ENCODE measurements around the gene C21orf58.

Gene C21orf58

GRCh38 chr21:46316708-46317324 is 6.9 kb downstream of the C21orf58 start:
- no peaks in the 10 kb centered on the region for H3K27me3 ChIP-seq (ENCODE audit: insufficient read depth, low read length)
- H2AFZ ChIP-seq (ENCODE audit: low read length): no peak overlapping the region
- H3K79me2 ChIP-seq (ENCODE audit: insufficient read depth, low read length): peaks cover 13% of the 10 kb centered on the region
- H3K9me3 ChIP-seq (ENCODE audit: low read length): no peaks in the 10 kb centered on the region
- peaks cover 50% of the 10 kb centered on the region for H3K36me3 ChIP-seq (ENCODE audit: insufficient read depth, low read length)
- no peaks in the 10 kb centered on the region for H4K20me1 ChIP-seq (ENCODE audit: insufficient read depth, low read length)
- H3F3A ChIP-seq (ENCODE audit: insufficient read depth, low read length): no peaks in the 10 kb centered on the region
- no peak overlapping the region for H3K4me3 ChIP-seq (ENCODE audit: low read depth, low read length, poor library complexity, severe bottlenecking)
- peaks cover 20% of the 10 kb centered on the region for H3K4me1 ChIP-seq (ENCODE audit: insufficient read depth, low read length, severe bottlenecking)
- no peak overlapping the region for H3K9ac ChIP-seq (ENCODE audit: low read length)
- H3K4me2 ChIP-seq (ENCODE audit: low read length): no peak overlapping the region
- TF ChIP-seq, protein P1, sequence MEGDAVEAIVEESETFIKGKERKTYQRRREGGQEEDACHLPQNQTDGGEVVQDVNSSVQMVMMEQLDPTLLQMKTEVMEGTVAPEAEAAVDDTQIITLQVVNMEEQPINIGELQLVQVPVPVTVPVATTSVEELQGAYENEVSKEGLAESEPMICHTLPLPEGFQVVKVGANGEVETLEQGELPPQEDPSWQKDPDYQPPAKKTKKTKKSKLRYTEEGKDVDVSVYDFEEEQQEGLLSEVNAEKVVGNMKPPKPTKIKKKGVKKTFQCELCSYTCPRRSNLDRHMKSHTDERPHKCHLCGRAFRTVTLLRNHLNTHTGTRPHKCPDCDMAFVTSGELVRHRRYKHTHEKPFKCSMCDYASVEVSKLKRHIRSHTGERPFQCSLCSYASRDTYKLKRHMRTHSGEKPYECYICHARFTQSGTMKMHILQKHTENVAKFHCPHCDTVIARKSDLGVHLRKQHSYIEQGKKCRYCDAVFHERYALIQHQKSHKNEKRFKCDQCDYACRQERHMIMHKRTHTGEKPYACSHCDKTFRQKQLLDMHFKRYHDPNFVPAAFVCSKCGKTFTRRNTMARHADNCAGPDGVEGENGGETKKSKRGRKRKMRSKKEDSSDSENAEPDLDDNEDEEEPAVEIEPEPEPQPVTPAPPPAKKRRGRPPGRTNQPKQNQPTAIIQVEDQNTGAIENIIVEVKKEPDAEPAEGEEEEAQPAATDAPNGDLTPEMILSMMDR (IDR thresholded peaks at IDR 0.05; ENCODE audit: low read length): no peak
- TF ChIP-seq EZH2 (IDR thresholded peaks at IDR 0.05; ENCODE audit: borderline replicate concordance, low read length): no peak
- no peaks in the 10 kb centered on the region for H3K9me2 ChIP-seq (ENCODE audit: low read depth, low read length)
- H3K27ac ChIP-seq (ENCODE audit: low read depth, low read length, poor library complexity, severe bottlenecking): no peak overlapping the region

DNA sequence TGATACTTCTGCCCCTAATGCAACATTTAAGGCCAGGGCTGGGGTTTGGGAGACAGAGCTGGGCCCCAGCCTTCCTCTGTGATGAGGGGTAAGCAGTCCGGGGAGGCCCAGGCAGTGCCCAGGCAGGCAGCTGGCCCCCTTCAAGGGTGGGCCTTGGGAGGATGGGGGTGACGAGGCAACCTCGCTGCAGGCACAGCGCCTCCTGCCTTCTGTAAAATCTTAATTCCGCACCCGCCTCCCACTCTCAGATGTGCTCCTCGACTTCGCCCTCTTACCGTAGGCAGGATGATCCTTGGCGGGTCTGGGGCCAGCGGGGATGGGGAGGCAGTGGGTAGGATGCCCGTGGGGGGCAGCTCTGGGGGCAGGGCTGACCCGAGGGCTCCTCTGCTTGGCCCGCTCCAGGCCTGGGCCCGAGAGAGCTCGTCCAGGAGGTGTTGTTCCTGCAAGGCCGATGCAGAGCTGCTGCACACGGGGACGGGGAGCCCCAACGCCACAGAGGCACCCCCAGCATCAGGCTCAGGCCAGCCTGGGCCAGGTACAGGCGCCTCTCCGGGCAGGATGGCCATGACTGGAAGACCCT is 9.1 kb downstream of the C21orf58 start:
- Histone ChIP-seq H3K9me3 (ENCODE audit: low read length) (no peaks in the 10 kb centered on the region), H3K27me3 (ENCODE audit: insufficient read depth, low read length) (no peaks in the 10 kb centered on the region), H3K27ac (ENCODE audit: low read depth, low read length, poor library complexity, severe bottlenecking) (no peak overlapping the region), H3F3A (ENCODE audit: insufficient read depth, low read length) (no peaks in the 10 kb centered on the region), H3K4me3 (ENCODE audit: low read depth, low read length, poor library complexity, severe bottlenecking) (no peak overlapping the region), H3K9ac (ENCODE audit: low read length) (no peak overlapping the region), H3K36me3 (ENCODE audit: insufficient read depth, low read length) (peaks cover 55% of the 10 kb centered on the region), H3K9me2 (ENCODE audit: low read depth, low read length) (no peaks in the 10 kb centered on the region), H3K79me2 (ENCODE audit: insufficient read depth, low read length) (no peaks in the 10 kb centered on the region), H4K20me1 (ENCODE audit: insufficient read depth, low read length) (no peaks in the 10 kb centered on the region), H3K4me2 (ENCODE audit: low read length) (no peak overlapping the region), H3K4me1 (ENCODE audit: insufficient read depth, low read length, severe bottlenecking) (no peaks in the 10 kb centered on the region), H2AFZ (ENCODE audit: low read length) (no peak overlapping the region)
- no peak for TF ChIP-seq EZH2 (IDR thresholded peaks at IDR 0.05; ENCODE audit: borderline replicate concordance, low read length)
- TF ChIP-seq, protein P1 (IDR thresholded peaks at IDR 0.05; ENCODE audit: low read length): no peak

DNA sequence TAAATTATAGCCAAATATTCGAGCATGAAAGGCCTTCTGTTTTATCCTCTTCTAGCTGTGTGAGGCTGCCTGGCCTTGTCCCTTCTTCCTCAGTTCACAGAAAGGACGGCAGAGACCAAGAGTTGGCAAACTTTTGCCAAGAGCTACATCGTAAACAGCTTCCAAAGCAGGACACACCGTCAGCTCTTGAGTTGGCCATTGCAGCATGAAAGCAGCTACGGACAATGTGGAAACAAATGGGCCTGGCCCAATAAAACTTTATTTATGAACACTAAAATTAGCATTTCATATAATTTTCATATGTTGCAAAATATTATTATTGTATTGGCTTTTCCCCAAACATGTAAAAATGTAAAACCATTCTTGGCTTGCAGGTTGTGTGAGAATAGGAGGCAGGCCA is 10.7 kb downstream of the C21orf58 start:
- no peak overlapping the region for H2AFZ ChIP-seq (ENCODE audit: low read length)
- no peak overlapping the region for H3K9ac ChIP-seq (ENCODE audit: low read length)
- H3F3A ChIP-seq (ENCODE audit: insufficient read depth, low read length): no peaks in the 10 kb centered on the region
- no peaks in the 10 kb centered on the region for H3K27me3 ChIP-seq (ENCODE audit: insufficient read depth, low read length)
- H3K4me3 ChIP-seq (ENCODE audit: low read depth, low read length, poor library complexity, severe bottlenecking): no peak overlapping the region
- H3K36me3 ChIP-seq (ENCODE audit: insufficient read depth, low read length): peaks cover 62% of the 10 kb centered on the region
- no peaks in the 10 kb centered on the region for H3K9me3 ChIP-seq (ENCODE audit: low read length)
- H3K79me2 ChIP-seq (ENCODE audit: insufficient read depth, low read length): no peaks in the 10 kb centered on the region
- no peaks in the 10 kb centered on the region for H3K9me2 ChIP-seq (ENCODE audit: low read depth, low read length)
- no peaks in the 10 kb centered on the region for H3K4me1 ChIP-seq (ENCODE audit: insufficient read depth, low read length, severe bottlenecking)
- no peak overlapping the region for H3K4me2 ChIP-seq (ENCODE audit: low read length)
- H4K20me1 ChIP-seq (ENCODE audit: insufficient read depth, low read length): no peaks in the 10 kb centered on the region
- TF ChIP-seq, protein P1 (IDR thresholded peaks at IDR 0.05; ENCODE audit: low read length): no peak
- TF ChIP-seq EZH2 (IDR thresholded peaks at IDR 0.05; ENCODE audit: borderline replicate concordance, low read length): no peak
- H3K27ac ChIP-seq (ENCODE audit: low read depth, low read length, poor library complexity, severe bottlenecking): no peak overlapping the region

All from OCI-LY1 (cell line).